KMS-11 (cell line): ENCODE data around the gene SIGLEC10.

ENCODE experiments used
- H2AFZ ChIP-seq: fragments of 200-600 bp; sonication (generic); 2 replicates; pipeline ENCODE4 v1.6.1; 2016; ENCODE audit warnings: antibody characterized with exemption, mixed run types, low read depth
- H3K27ac ChIP-seq: fragments of 200-600 bp; sonication (generic); 2 replicates; pipeline ENCODE4 v1.6.1; 2016; ENCODE audit warnings: mild to moderate bottlenecking, mixed run types
- H3K27me3 ChIP-seq: fragments of 200-600 bp; sonication (generic); 2 replicates; pipeline ENCODE4 v1.6.1; 2017; ENCODE audit warnings: mild to moderate bottlenecking, low read depth, mixed run types, moderate library complexity; ENCODE audit not compliant: insufficient read depth
- H3K36me3 ChIP-seq: fragments of 200-600 bp; sonication (generic); 2 replicates; pipeline ENCODE4 v1.6.1; 2017; ENCODE audit warnings: mild to moderate bottlenecking, mixed run types; ENCODE audit not compliant: insufficient read depth
- H3K4me1 ChIP-seq: fragments of 200-600 bp; sonication (generic); 2 replicates; pipeline ENCODE4 v1.6.1; 2016; ENCODE audit warnings: mild to moderate bottlenecking, low read depth, mixed run types; ENCODE audit not compliant: poor library complexity, severe bottlenecking
- H3K4me2 ChIP-seq: fragments of 200-600 bp; sonication (generic); 2 replicates; pipeline ENCODE4 v1.7.0; 2016; ENCODE audit warnings: mild to moderate bottlenecking, mixed run types
- H3K4me3 ChIP-seq: fragments of 200-600 bp; sonication (generic); IDR thresholded peaks from 2 replicates; pipeline ENCODE4 v1.6.1; 2017; ENCODE audit warnings: low read depth, low read length, mixed read lengths; ENCODE audit not compliant: insufficient read depth
- H3K79me2 ChIP-seq: fragments of 200-600 bp; sonication (generic); 2 replicates; pipeline ENCODE4 v1.6.1; 2016; ENCODE audit warnings: low read depth, mixed run types; ENCODE audit not compliant: insufficient read depth
- H3K9ac ChIP-seq: fragments of 200-600 bp; sonication (generic); 2 replicates; pipeline ENCODE4 v1.6.1; 2016; ENCODE audit warnings: mild to moderate bottlenecking, mixed run types
- H4K20me1 ChIP-seq: fragments of 200-600 bp; sonication (generic); 2 replicates; pipeline ENCODE4 v1.6.1; 2016; ENCODE audit warnings: mild to moderate bottlenecking, mixed run types; ENCODE audit not compliant: insufficient read depth
- CTCF ChIP-seq: fragments of 200-600 bp; sonication (generic); conservative IDR thresholded peaks from 2 replicates; pipeline ENCODE4 v1.6.1; 2017; ENCODE audit warnings: low read depth, mild to moderate bottlenecking, antibody characterized with exemption, low read length, moderate library complexity, mixed read lengths

SIGLEC10 gene

GRCh38 chr19:51364200-51365106 is 53.0 kb downstream of the SIGLEC10 start:
- H3K4me2 ChIP-seq = no peak overlapping the region
- no peaks in the 10 kb centered on the region for H3K4me1 ChIP-seq
- H2AFZ ChIP-seq = no peak overlapping the region
- no peaks in the 10 kb centered on the region for H3K36me3 ChIP-seq
- no peaks in the 10 kb centered on the region for H3K79me2 ChIP-seq
- H3K27me3 ChIP-seq = no peaks in the 10 kb centered on the region
- no peak for TF ChIP-seq CTCF
- no peak overlapping the region for H3K4me3 ChIP-seq
- no peaks in the 10 kb centered on the region for H4K20me1 ChIP-seq
- H3K27ac ChIP-seq = no peak overlapping the region
- no peak overlapping the region for H3K9ac ChIP-seq

- no peak for TF ChIP-seq CTCF
- Histone ChIP-seq H3K79me2 (no peaks in the 10 kb centered on the region), H3K36me3 (no peaks in the 10 kb centered on the region), H2AFZ (no peak overlapping the region), H3K27ac (no peak overlapping the region), H3K4me3 (no peak overlapping the region), H3K27me3 (no peaks in the 10 kb centered on the region), H3K4me1 (no peaks in the 10 kb centered on the region), H3K9ac (no peak overlapping the region), H4K20me1 (no peaks in the 10 kb centered on the region), H3K4me2 (no peak overlapping the region)
These were observed 56.2 kb downstream of the SIGLEC10 start for GRCh38 chr19:51361239-51361638.
